Lung (tissue), 12 donors: ENCODE results near the gene VAPB. TPM values are rescaled to one million over a fixed set of nuclear protein-coding genes. Genes with fewer than 3 reads are reported as not detected.

Source experiments
- ATAC-seq: fragments of 200-7000 bp; cut with Tn5 transposase; one replicate; pipeline ENCODE4 v1.9.1; 2020; ENCODE audit warnings: moderate number of reproducible peaks; ENCODE audit not compliant: insufficient read depth, low FRiP score
- DNase-seq, 3 donors: peaks; one replicate each; pipeline ENCODE4 v3.0.0-alpha.2; 2013 to 2017
- H3K27ac ChIP-seq, 2 donors: one replicate each; pipeline ENCODE4 v1.5.1; 2013; ENCODE audit warnings: mild to moderate bottlenecking in 2 of 2, moderate library complexity in 2 of 2, control low read depth in 1 of 2, inconsistent platforms in 1 of 2, low read depth in 1 of 2, low read length in 1 of 2
- H3K27me3 ChIP-seq, 3 donors: one replicate each; pipeline ENCODE4 v1.5.1; 2013; ENCODE audit warnings: low read length in 2 of 3; ENCODE audit not compliant: control insufficient read depth in 3 of 3, insufficient read depth in 3 of 3
- H3K36me3 ChIP-seq, 4 donors: one replicate each; pipeline ENCODE4 v1.5.1; 2013; ENCODE audit warnings: low read length in 4 of 4, mild to moderate bottlenecking in 1 of 4, moderate library complexity in 1 of 4; ENCODE audit not compliant: control insufficient read depth in 4 of 4, insufficient read depth in 4 of 4
- H3K4me1 ChIP-seq, 5 donors: one replicate each; pipeline ENCODE4 v1.5.1; 2013; ENCODE audit warnings: low read length in 5 of 5, mild to moderate bottlenecking in 2 of 5, moderate library complexity in 1 of 5; ENCODE audit not compliant: control insufficient read depth in 5 of 5, insufficient read depth in 5 of 5
- H3K4me3 ChIP-seq: one replicate; pipeline ENCODE4 v1.5.1; 2013; ENCODE audit warnings: mild to moderate bottlenecking, control low read depth, moderate library complexity
- H3K9ac ChIP-seq, 2 donors: one replicate each; pipeline ENCODE4 v1.5.1; 2013; ENCODE audit warnings: low read length in 2 of 2, control low read depth in 1 of 2; ENCODE audit not compliant: insufficient read depth in 1 of 2
- H3K9me3 ChIP-seq, 4 donors: one replicate each; pipeline ENCODE4 v1.5.1; 2013; ENCODE audit warnings: low read length in 3 of 4, mild to moderate bottlenecking in 1 of 4, moderate library complexity in 1 of 4; ENCODE audit not compliant: control insufficient read depth in 4 of 4, insufficient read depth in 3 of 4
- WGBS, 2 donors: extraction: QIAGEN DNeasy Blood & Tissue Kit; methylation state at CpG; one replicate each; pipeline ENCODE4 v1.1.7; 2013; 5-methylcytosine and 5-hydroxymethylcytosine counted together
- polyA plus RNA-seq, 2 donors: library from polyadenylated mRNA; stranded (reverse); fragments of 200-250 nt; gene quantifications; one replicate each; pipeline ENCODE4 v1.2.1, GENCODE V29; 2013
- total RNA-seq, 2 donors: library from RNA; depleted of rRNA in 1 of 2; stranded (reverse); fragments of >200 nt in 1 of 2; gene quantifications; one replicate each; pipeline ENCODE4 v1.2.1, GENCODE V29; 2014 to 2021
- TF ChIP-seq, protein P1 (sequence below): IDR thresholded peaks from 2 replicates; pipeline ENCODE4 v1.5.1; 2012; ENCODE audit warnings: mild to moderate bottlenecking; ENCODE audit errors: control extremely low read depth, extremely low read depth
- donor health status: control.
- donor health status: control.
- donor health status: Bipolar disorder and iron deficiency.
- donor health status: healthy.
- donor health status: DM: yes; HTN: yes; CAD: no.

The VAPB gene
- total and polyA plus RNA-seq, 4 donors = 21.3 to 44.7 (median 24.1) TPM

DNA sequence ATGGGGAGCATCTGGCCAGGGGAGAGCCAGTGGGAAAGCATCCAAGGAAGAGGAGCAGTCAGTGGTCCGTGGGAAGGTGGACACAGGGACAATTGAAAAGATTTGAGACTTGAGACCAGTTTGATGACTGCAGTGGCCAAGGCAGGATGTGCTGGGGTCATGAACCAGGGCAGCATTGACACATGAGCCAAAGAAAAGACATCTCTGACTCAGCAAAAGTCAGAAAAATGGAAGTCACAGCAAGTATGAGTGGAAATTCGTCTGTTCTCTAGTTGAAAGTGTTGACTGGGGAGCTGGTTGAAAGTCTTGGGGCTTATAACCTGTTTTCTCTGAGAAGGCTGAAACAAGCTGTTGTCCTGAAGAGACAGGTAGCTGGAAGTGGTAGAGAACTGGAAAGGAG, 48.2 kb upstream of the VAPB start:
- Histone ChIP-seq H3K36me3 (peaks cover 6 to 12% (median 8%) of the 10 kb centered on the region in 4 donors), H3K27ac (no peak overlapping the region), H3K9ac (no peak overlapping the region), H3K4me1 (peaks cover 0 to 19% (median 0%) of the 10 kb centered on the region in 5 donors), H3K4me3 (no peak overlapping the region), H3K9me3 (no peaks in the 10 kb centered on the region), H3K27me3 (no peaks in the 10 kb centered on the region)
- no peak for ATAC-seq
- TF ChIP-seq, protein P1, sequence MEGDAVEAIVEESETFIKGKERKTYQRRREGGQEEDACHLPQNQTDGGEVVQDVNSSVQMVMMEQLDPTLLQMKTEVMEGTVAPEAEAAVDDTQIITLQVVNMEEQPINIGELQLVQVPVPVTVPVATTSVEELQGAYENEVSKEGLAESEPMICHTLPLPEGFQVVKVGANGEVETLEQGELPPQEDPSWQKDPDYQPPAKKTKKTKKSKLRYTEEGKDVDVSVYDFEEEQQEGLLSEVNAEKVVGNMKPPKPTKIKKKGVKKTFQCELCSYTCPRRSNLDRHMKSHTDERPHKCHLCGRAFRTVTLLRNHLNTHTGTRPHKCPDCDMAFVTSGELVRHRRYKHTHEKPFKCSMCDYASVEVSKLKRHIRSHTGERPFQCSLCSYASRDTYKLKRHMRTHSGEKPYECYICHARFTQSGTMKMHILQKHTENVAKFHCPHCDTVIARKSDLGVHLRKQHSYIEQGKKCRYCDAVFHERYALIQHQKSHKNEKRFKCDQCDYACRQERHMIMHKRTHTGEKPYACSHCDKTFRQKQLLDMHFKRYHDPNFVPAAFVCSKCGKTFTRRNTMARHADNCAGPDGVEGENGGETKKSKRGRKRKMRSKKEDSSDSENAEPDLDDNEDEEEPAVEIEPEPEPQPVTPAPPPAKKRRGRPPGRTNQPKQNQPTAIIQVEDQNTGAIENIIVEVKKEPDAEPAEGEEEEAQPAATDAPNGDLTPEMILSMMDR = no peak
- WGBS, 2 donors = 88 to 94% methylated on average over 2 of the region's 2 CpGs
- DNase-seq = no peak

DNA sequence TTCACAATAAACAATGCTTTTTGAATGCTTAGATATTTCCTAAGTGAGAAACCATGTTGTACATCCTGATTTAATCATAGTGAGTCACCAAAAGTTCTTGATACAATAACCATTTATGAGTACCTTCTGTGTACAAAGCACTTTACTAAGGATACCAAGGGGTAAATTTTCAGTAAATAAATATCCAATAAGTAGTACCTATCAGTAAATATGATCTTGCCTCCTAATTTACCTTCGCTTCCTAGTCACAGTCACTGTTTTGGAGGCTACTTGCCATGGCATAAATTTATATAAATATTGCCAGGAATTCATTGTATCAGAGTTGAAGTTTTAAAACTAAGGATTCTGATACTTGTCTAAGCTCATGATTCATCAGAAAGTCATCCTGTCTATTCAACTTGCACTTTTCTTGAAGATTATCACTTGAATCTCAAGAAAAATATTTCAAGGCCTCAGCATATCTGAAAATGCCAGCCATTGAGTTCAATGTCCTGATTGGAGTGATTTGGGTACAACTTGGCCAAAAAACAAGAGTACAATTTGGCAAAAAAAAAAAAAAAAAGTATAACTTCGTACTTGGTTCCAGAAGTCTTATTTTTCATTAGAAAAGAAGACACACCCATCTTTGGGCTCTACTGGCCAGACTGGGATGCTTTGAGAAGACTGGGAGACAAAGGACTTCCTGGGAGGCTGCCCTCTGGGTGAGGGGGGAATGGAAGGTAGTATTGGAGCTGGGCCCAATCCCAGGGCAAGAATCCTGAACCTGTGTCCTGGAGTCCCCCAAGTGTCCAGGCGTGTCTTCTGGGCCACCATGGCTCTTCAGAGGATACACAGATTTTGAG, 46.7 kb upstream of the VAPB start:
- H3K4me3 ChIP-seq = no peak overlapping the region
- no peak overlapping the region for H3K9ac ChIP-seq
- ATAC-seq (no peak), DNase-seq (no peak)
- 95 to 97% methylated on average over 3 of the region's 3 CpGs for WGBS, 2 donors
- peaks cover 9 to 19% (median 14%) of the 10 kb centered on the region in 4 donors for H3K36me3 ChIP-seq
- peaks cover 0 to 19% (median 0%) of the 10 kb centered on the region in 5 donors for H3K4me1 ChIP-seq
- H3K27me3 ChIP-seq = no peaks in the 10 kb centered on the region
- H3K27ac ChIP-seq = no peak overlapping the region
- no peaks in the 10 kb centered on the region for H3K9me3 ChIP-seq
- TF ChIP-seq, protein P1 = no peak

DNA sequence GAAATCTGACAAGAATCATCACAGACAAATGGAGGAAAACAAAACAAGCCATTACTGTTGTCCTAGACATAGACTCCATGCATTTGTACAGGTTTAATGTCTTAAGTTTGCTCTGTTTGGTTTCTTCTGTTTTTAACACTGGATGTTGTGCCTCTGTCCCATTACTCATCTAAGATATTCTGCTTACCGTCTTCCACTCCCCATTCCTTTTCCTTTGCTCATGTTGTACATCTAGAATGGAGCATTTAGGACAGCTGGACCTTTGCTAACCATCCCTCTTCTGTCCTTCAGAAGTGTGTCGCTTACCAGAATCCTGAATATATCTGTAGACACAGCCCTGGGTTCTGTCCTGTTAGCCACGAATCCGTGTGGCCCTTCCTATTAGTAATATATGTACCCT, 44.3 kb upstream of the VAPB start:
- WGBS, 2 donors = 90 to 98% methylated on average over 4 of the region's 4 CpGs
- no peak overlapping the region for H3K4me3 ChIP-seq
- ATAC-seq (no peak), DNase-seq (no peak)
- peaks cover 12 to 16% (median 14%) of the 10 kb centered on the region in 4 donors for H3K36me3 ChIP-seq
- H3K9me3 ChIP-seq = no peaks in the 10 kb centered on the region
- H3K4me1 ChIP-seq = peaks cover 0 to 15% (median 0%) of the 10 kb centered on the region in 5 donors
- no peak overlapping the region for H3K9ac ChIP-seq
- H3K27ac ChIP-seq = no peak overlapping the region
- TF ChIP-seq, protein P1 = no peak
- H3K27me3 ChIP-seq = no peaks in the 10 kb centered on the region
